NCI-H524 treated with DMSO at 0.1 percent for 48 hours (cell line): ENCODE results near the gene CNTN5.
A peak's percentile ranks its signal among the peaks of the same experiment; 100 is the strongest.

Source experiments
- DNase-seq: peaks from one replicate; lab custom pipeline; 2025; lab: John Stamatoyannopoulos, UW

CNTN5 gene

GRCh38 chr11:99277281-99277680 is 256.5 kb downstream of the CNTN5 start:
- no peak for DNase-seq

- no peak for DNase-seq
Measured at GRCh38 chr11:99279266-99279665, 258.5 kb downstream of the CNTN5 start.

GRCh38 chr11:99281331-99281730 is 260.6 kb downstream of the CNTN5 start:
- no peak for DNase-seq

- DNase-seq, result peak; percentile 68
Measured at GRCh38 chr11:99297925-99298324, 277.2 kb downstream of the CNTN5 start.

- no peak for DNase-seq
Measured at GRCh38 chr11:99307510-99308088, 286.9 kb downstream of the CNTN5 start.

GRCh38 chr11:99311870-99312269 is 291.1 kb downstream of the CNTN5 start:
- DNase-seq, result no peak

- DNase-seq, result peak; percentile 64
Measured at GRCh38 chr11:99316776-99317520, 296.2 kb downstream of the CNTN5 start.

GRCh38 chr11:99320769-99321290 is 300.1 kb downstream of the CNTN5 start:
- DNase-seq, result no peak

- DNase-seq, result no peak
Measured at GRCh38 chr11:99325847-99326246, 305.1 kb downstream of the CNTN5 start.

- no peak for DNase-seq
Measured at GRCh38 chr11:99327066-99327465, 306.3 kb downstream of the CNTN5 start.

- no peak for DNase-seq
Measured at GRCh38 chr11:99327527-99327926, 306.8 kb downstream of the CNTN5 start.

- no peak for DNase-seq
Measured at GRCh38 chr11:99333621-99334020, 312.9 kb downstream of the CNTN5 start.

- DNase-seq, result no peak
Measured at GRCh38 chr11:99343117-99343516, 322.4 kb downstream of the CNTN5 start.

GRCh38 chr11:99349151-99349673 is 328.5 kb downstream of the CNTN5 start:
- no peak for DNase-seq

GRCh38 chr11:99351624-99352023 is 330.9 kb downstream of the CNTN5 start:
- DNase-seq, result no peak

GRCh38 chr11:99352642-99353041 is 331.9 kb downstream of the CNTN5 start:
- DNase-seq, result no peak

GRCh38 chr11:99366546-99366945 is 345.8 kb downstream of the CNTN5 start:
- DNase-seq, result no peak

GRCh38 chr11:99368583-99368982 is 347.8 kb downstream of the CNTN5 start:
- DNase-seq, result no peak

GRCh38 chr11:99370549-99371216 is 349.9 kb downstream of the CNTN5 start:
- peak; percentile 7 for DNase-seq

GRCh38 chr11:99371257-99371656 is 350.5 kb downstream of the CNTN5 start:
- DNase-seq, result no peak

- DNase-seq, result no peak
Measured at GRCh38 chr11:99376463-99376862, 355.7 kb downstream of the CNTN5 start.

- peak; percentile 6 for DNase-seq
Measured at GRCh38 chr11:99383648-99384245, 363.0 kb downstream of the CNTN5 start.
